Measurements from ENCODE around the gene ITGA6. TPM values are rescaled to one million over a fixed set of nuclear protein-coding genes. Genes with fewer than 3 reads are reported as not detected.
A peak's percentile ranks its signal among the peaks of the same experiment; 100 is the strongest.

Gene ITGA6
- total RNA-seq, 4 donors from 2014 or later = 201 to 357 (median 225) TPM

GRCh38 chr2:172455121-172455515 is 27.7 kb downstream of the ITGA6 start:
- Histone ChIP-seq H3K36me3 (no peaks in the 10 kb centered on the region), H3K4me3 (no peak overlapping the region), H3K9me3 (no peaks in the 10 kb centered on the region), H3K4me1 (peaks cover 0 to 34% (median under 1%) of the 10 kb centered on the region in 4 donors), H3K27ac (peak overlapping the region in 3 of 4 donors; percentile 5 to 57 (median 46)), H3K27me3 (no peaks in the 10 kb centered on the region)
- TF ChIP-seq CTCF (IDR thresholded peaks at IDR 0.05) = peak in 1 of 6 experiments; percentile 16
- TF ChIP-seq POLR2A (IDR thresholded peaks at IDR 0.05) = no peak
- no peak for DNase-seq

DNA sequence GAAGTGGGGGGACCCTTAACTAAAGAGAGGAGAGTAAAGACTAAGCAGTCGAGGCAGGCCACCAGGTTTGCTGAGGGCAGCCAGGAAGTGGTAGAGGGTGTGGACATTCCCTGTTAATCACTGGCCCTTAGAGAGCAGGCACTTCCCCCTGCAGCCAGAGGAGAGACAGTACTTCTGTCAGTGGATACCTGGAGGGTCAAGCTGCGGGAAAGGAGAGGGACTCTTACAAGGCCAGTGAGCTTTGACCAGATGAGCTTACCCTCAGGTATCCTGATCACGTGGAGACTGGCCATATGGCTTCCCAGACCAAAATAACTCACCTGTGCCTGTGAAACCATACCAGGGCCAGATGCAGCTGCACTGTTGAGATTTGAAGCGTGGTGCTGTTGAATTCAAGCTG is 28.6 kb downstream of the ITGA6 start:
- Histone ChIP-seq H3K36me3 (no peaks in the 10 kb centered on the region), H3K27me3 (no peaks in the 10 kb centered on the region), H3K9me3 (no peaks in the 10 kb centered on the region), H3K4me3 (no peak overlapping the region), H3K27ac (peak overlapping the region in 2 of 4 donors; percentile 46 to 57), H3K4me1 (peaks cover 0 to 39% (median 4%) of the 10 kb centered on the region in 4 donors)
- TF ChIP-seq POLR2A (IDR thresholded peaks at IDR 0.05) = peak in 1 of 2 donors; percentile 13
- peak in 4 of 6 experiments; percentile 6 to 52 (median 38) for TF ChIP-seq CTCF (IDR thresholded peaks at IDR 0.05)
- peak in 2 of 3 donors; percentile 57 to 64 for DNase-seq

DNA sequence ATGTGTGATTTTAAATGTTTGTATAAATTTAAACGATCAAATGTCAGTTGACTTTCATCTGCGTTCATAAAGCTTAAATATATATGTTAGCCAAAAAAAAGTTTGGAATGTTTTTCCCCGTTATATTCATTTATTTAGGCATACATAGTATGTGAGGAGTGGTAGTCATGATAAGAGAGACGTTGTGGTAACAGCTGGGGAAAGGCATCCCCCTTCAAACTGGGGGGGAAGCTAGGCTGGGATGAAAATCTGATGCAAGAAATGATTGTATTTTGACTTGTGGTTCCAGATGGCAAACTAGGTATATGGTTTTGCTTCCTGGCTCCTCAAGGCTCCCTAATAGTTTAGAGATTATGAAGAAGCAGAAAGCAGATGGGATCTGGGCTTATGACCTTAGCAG is 30.1 kb downstream of the ITGA6 start:
- H3K4me1 ChIP-seq = peaks cover 0 to 50% (median 9%) of the 10 kb centered on the region in 4 donors
- H3K4me3 ChIP-seq = no peak overlapping the region
- no peaks in the 10 kb centered on the region for H3K9me3 ChIP-seq
- no peaks in the 10 kb centered on the region for H3K36me3 ChIP-seq
- TF ChIP-seq CTCF (IDR thresholded peaks at IDR 0.05) = no peak
- no peak for TF ChIP-seq POLR2A (IDR thresholded peaks at IDR 0.05)
- DNase-seq = no peak
- H3K27me3 ChIP-seq = no peaks in the 10 kb centered on the region
- no peak overlapping the region for H3K27ac ChIP-seq

DNA sequence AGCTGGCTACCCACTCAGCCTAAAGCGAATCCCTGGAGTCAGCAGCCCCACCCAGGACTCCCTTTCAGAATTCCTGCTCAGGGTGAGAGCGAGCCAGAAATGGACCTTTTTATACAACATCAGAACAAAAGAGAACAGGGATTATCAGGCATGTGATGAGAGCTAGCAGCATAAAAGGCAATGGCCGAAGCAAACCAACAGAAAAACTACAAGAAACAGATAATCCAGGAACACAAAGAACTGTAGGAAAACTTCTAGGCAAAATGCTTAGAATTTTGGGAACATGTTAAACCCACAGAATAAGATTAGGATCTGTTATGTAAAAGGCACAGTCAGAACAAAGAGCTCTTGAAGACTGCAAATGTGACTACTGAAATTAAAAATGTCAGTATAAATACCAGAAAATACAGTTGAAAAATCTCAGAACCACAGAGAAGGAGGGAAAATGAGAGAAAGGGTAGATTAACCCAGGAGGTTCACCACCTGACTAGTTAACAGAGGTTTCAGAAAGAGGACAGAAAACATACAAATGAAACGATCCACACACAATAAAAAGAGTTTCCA is 31.3 kb downstream of the ITGA6 start:
- TF ChIP-seq CTCF (IDR thresholded peaks at IDR 0.05) = no peak
- H3K4me1 ChIP-seq = peaks cover 2 to 54% (median 19%) of the 10 kb centered on the region in 4 donors
- no peaks in the 10 kb centered on the region for H3K27me3 ChIP-seq
- H3K36me3 ChIP-seq = no peaks in the 10 kb centered on the region
- no peaks in the 10 kb centered on the region for H3K9me3 ChIP-seq
- H3K27ac ChIP-seq = no peak overlapping the region
- no peak overlapping the region for H3K4me3 ChIP-seq
- DNase-seq = no peak

DNA sequence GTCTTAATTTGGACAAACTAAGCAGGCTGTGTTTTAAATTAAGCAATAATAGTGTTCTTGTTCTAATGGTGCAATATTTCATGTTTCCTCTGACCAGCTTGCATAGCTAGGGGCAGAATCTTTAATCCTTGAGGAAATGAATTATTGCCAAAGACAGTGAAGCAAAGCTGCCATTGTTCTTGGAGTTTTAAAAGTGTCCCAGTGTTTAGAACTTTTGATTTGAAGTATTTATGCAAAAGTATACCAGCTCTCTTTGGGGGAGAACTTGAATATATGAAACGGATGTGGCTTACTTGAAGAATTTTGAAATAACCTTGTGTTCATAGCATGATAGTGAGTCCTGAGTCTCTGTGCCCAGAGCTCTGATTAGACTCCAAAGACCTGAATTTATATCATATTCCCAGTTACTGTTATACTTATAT is 33.4 kb downstream of the ITGA6 start:
- DNase-seq = no peak
- peaks cover 5 to 58% (median 24%) of the 10 kb centered on the region in 4 donors for H3K4me1 ChIP-seq

More for the DNA sequence above, 33.4 kb downstream of the ITGA6 start:
- Histone ChIP-seq H3K9me3 (no peaks in the 10 kb centered on the region), H3K4me3 (no peak overlapping the region), H3K27ac (peak overlapping the region in 2 of 4 donors; percentile 67 to 75), H3K27me3 (no peaks in the 10 kb centered on the region), H3K36me3 (peaks cover 0 to under 1% (median 0%) of the 10 kb centered on the region in 3 donors)
- TF ChIP-seq POLR2A (IDR thresholded peaks at IDR 0.05) (no peak), CTCF (IDR thresholded peaks at IDR 0.05) (no peak)

All from Peyer's patch (tissue), 4 donors.